GM20431 (cell line): ENCODE results near the gene SORCS2.

Experiments
- in situ Hi-C: fragments of 300-500 bp; cut with MseI, MboI; formaldehyde crosslinking; loops from one replicate; pipeline ENCODE4 v1.15.0; 2020; ENCODE audit warnings: low sequenced_read_pairs; ENCODE audit not compliant: unreplicated experiment

The SORCS2 gene

GRCh38 chr4:7394681-7395451, 202.5 kb downstream of the SORCS2 start:
- in situ Hi-C loops, result no loop called here

GRCh38 chr4:7395645-7396044, 203.3 kb downstream of the SORCS2 start:
- in situ Hi-C loops, result no loop called here

- in situ Hi-C loops, result no loop called here
Measured at GRCh38 chr4:7396186-7396910, 204.0 kb downstream of the SORCS2 start.

- in situ Hi-C loops, result no loop called here
Measured at GRCh38 chr4:7397206-7398103, 205.1 kb downstream of the SORCS2 start.

- in situ Hi-C loops, result no loop called here
Measured at GRCh38 chr4:7398104-7398423, 205.7 kb downstream of the SORCS2 start.

GRCh38 chr4:7398788-7399439, 206.6 kb downstream of the SORCS2 start:
- in situ Hi-C loops, result no loop called here

- in situ Hi-C loops, result no loop called here
Measured at GRCh38 chr4:7399440-7400234, 207.3 kb downstream of the SORCS2 start.

GRCh38 chr4:7400671-7401298, 208.4 kb downstream of the SORCS2 start:
- in situ Hi-C loops, result no loop called here

- in situ Hi-C loops, result no loop called here
Measured at GRCh38 chr4:7402526-7402925, 210.2 kb downstream of the SORCS2 start.

- in situ Hi-C loops, result no loop called here
Measured at GRCh38 chr4:7403001-7403400, 210.7 kb downstream of the SORCS2 start.

- in situ Hi-C loops, result no loop called here
Measured at GRCh38 chr4:7408166-7408565, 215.8 kb downstream of the SORCS2 start.

GRCh38 chr4:7410446-7410845, 218.1 kb downstream of the SORCS2 start:
- in situ Hi-C loops, result no loop called here

GRCh38 chr4:7411491-7411890, 219.2 kb downstream of the SORCS2 start:
- in situ Hi-C loops, result no loop called here

GRCh38 chr4:7411896-7412553, 219.7 kb downstream of the SORCS2 start:
- in situ Hi-C loops, result no loop called here

GRCh38 chr4:7412554-7412912, 220.2 kb downstream of the SORCS2 start:
- in situ Hi-C loops, result no loop called here

- in situ Hi-C loops, result no loop called here
Measured at GRCh38 chr4:7414046-7414445, 221.7 kb downstream of the SORCS2 start.

- in situ Hi-C loops, result no loop called here
Measured at GRCh38 chr4:7414736-7415510, 222.6 kb downstream of the SORCS2 start.
